BLaER1 (cell line): ENCODE results near the gene APOL6.
A peak's percentile ranks its signal among the peaks of the same experiment; 100 is the strongest.
"Not testable (repeated sequence)": the region's sequence is repeated elsewhere in the genome, so short reads cannot be mapped to it uniquely, and the experiment has no call there.

Experiments
- H3K27ac ChIP-seq: shearing (Covaris generic); formaldehyde crosslinking; 2 replicates; pipeline ENCODE4 v1.8.1; 2022
- H3K27me3 ChIP-seq: shearing (Covaris generic); formaldehyde crosslinking; 2 replicates; pipeline ENCODE4 v1.8.1; 2022
- H3K36me3 ChIP-seq: shearing (Covaris generic); formaldehyde crosslinking; 2 replicates; pipeline ENCODE4 v1.8.1; 2022
- H3K4me1 ChIP-seq: shearing (Covaris generic); formaldehyde crosslinking; 2 replicates; pipeline ENCODE4 v1.8.1; 2022
- H3K4me2 ChIP-seq: shearing (Covaris generic); formaldehyde crosslinking; 2 replicates; pipeline ENCODE4 v1.8.1; 2022
- H3K4me3 ChIP-seq: shearing (Covaris generic); formaldehyde crosslinking; 2 replicates; pipeline ENCODE4 v1.8.1; 2022
- H3K9ac ChIP-seq: shearing (Covaris generic); formaldehyde crosslinking; 2 replicates; pipeline ENCODE4 v1.8.1; 2022
- H3K9me3 ChIP-seq: shearing (Covaris generic); formaldehyde crosslinking; 2 replicates; pipeline ENCODE4 v1.8.1; 2022
- H4K20me1 ChIP-seq: shearing (Covaris generic); formaldehyde crosslinking; 2 replicates; pipeline ENCODE4 v1.8.1; 2022
- Cebpa-rat ChIP-seq: shearing (Covaris generic); IDR thresholded peaks from 2 replicates; pipeline ENCODE4 v1.8.1; 2022

Gene APOL6

DNA sequence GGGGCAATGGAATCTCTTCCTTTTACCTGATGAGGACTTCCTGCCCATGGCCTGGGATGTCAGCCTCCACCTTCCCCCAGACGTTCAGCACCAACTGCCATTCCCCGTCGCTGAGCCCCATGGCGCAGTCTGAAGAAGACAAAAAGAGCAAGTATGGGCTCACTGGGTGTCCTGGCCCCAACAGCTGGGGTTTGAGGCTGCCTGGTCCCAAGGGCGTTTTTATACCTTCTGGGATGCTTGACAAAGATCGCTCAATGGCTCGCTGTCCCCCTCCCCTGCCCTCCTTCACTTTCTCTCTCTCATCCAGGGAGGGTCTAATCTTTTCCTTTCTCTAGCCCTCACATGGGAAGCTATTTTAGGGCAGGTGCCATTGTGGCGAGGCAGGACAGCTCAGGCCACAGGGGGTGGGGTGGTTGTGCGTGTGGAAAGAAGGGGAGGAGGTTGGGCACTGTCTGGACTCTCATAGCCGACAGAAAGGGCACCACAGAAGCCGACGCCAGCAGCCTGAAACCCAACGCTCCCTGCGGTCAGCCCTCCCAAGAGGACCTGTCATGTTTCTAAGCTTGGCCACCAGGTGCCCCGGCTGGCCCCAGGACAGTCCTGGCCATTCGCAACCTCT is 31.0 kb upstream of the APOL6 start, which contains the start of gene MB:
Gene MB (minus strand): TSS at position 193 of the 619 bp plus-strand sequence. CDS start 72 bp downstream, at position 121.
- Histone ChIP-seq H4K20me1 (no peaks in the 10 kb centered on the region), H3K4me2 (peak within 1 kb of the TSS; percentile 80), H3K27ac (no peak within 1 kb of the TSS), H3K36me3 (no peaks in the 10 kb centered on the region), H3K4me3 (no peak within 1 kb of the TSS), H3K9ac (no peak within 1 kb of the TSS), H3K4me1 (peaks cover 40% of the 10 kb centered on the region), H3K27me3 (no peaks in the 10 kb centered on the region), H3K9me3 (no peaks in the 10 kb centered on the region)
- TF ChIP-seq Cebpa-rat, result no peak

DNA sequence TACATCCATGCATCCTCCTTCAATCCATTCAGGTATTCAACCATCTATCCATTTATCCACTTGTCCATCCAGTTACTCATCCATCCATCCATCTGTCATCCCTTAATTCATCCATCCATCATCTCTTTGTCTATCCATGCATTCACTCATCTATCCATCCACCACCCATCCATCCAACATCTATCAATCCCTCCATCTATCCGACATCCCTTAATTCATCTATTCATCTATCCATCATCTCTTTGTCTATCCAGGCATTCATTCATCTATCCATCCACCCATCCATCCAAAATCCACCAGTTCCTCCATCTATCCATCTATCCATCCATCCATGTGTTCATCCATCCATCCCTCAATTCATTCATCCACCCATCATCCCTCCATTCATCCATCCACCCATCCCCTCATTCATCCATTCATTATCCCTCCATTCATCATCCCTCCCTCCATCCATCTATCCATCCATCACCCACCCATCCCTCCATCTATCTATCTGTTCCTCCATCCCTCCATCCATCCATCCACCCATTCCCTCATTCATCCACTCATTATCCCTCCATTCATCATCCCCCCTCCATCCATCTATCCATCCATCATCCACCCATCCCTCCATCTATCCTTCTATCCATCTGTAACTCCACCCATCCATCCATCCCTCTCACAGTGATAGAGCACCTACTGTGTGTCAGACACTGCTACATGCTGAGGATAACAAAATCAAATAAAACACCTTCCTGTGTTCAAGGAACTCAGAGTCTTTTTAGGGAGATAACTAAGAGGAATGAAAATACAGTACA is 29.6 kb upstream of the APOL6 start:
- no peak overlapping the region for H3K27ac ChIP-seq
- no peak overlapping the region for H3K9ac ChIP-seq
- H3K36me3 ChIP-seq, result no peaks in the 10 kb centered on the region
- no peak overlapping the region for H3K4me2 ChIP-seq
- no peaks in the 10 kb centered on the region for H4K20me1 ChIP-seq
- peaks cover 34% of the 10 kb centered on the region for H3K4me1 ChIP-seq
- H3K4me3 ChIP-seq, result no peak overlapping the region
- TF ChIP-seq Cebpa-rat, result no peak
- no peaks in the 10 kb centered on the region for H3K9me3 ChIP-seq
- H3K27me3 ChIP-seq, result no peaks in the 10 kb centered on the region

DNA sequence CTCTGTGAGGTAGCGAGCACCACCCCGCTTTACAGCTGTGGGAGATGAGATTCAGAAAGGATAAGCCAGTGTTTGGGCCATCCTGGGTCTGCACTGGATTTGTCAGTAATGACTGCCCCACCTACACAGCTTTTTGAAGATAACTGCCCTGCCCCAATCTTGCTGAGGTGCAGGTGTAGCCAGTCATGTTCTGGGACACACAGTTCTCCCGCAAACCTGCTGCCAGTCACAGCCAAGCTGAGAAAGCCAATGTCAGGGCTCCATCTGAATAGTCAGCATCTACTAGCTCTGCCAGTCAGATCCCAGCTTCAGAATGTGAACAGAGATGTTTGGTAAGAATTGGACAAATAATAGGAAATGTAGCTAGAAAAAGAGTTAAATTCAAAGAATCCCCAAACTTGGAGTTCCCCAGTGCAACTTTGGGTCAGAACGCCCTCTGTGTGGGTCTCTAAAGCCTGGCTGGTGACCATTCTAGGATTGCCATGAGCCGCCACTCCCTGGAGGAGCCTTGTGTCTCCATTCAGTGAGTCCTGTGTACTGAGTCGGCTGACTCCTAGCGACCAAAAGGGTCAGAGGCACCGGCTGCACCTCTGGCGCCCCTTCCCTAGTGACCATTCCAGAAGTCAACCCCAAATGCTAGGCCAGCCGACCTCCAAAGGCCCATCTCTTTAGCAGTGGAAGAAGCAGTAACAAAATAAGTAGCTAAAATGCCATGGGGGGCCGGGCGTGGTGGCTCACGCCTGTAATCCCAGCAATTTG is 28.7 kb upstream of the APOL6 start:
- H3K27me3 ChIP-seq, result no peaks in the 10 kb centered on the region
- no peak overlapping the region for H3K4me2 ChIP-seq
- no peak overlapping the region for H3K9ac ChIP-seq
- no peak for TF ChIP-seq Cebpa-rat
- peaks cover 34% of the 10 kb centered on the region for H3K4me1 ChIP-seq
- H3K27ac ChIP-seq, result no peak overlapping the region
- H3K36me3 ChIP-seq, result no peaks in the 10 kb centered on the region
- H3K4me3 ChIP-seq, result no peak overlapping the region
- no peaks in the 10 kb centered on the region for H4K20me1 ChIP-seq
- H3K9me3 ChIP-seq, result no peaks in the 10 kb centered on the region

DNA sequence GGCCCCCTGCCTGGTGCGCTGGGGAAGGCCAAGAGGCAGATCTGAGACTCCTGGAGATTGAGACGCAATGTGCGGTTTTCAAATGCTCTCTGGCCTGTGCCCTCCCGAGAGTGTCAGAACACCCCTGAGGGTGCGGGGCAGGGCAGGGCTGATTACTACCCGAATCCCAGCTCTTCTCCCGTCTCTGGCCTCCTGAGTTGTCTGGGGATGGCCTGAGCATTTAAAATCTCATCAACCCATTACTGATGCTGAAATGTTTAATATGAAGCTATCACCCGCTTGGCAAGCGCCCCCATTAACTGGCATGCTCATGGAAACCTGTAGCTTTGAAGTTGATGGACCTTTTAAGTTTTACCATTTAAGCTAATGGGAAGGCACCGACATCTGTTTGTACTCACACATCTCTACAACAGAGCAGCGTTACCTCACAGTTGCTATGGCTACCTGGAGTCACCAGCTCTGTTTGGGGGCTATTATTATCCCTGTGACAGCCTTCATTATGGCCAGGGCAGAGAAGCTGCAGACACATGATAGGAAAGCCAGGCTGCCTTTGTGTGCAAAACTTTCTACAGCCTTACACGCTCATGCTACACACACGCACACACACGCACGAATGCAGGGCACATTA is 27.5 kb upstream of the APOL6 start:
- Histone ChIP-seq H3K4me2 (no peak overlapping the region), H3K27me3 (no peaks in the 10 kb centered on the region), H3K9ac (no peak overlapping the region), H4K20me1 (no peaks in the 10 kb centered on the region), H3K4me1 (peaks cover 26% of the 10 kb centered on the region), H3K4me3 (no peak overlapping the region), H3K9me3 (no peaks in the 10 kb centered on the region), H3K27ac (no peak overlapping the region), H3K36me3 (no peaks in the 10 kb centered on the region)
- no peak for TF ChIP-seq Cebpa-rat

DNA sequence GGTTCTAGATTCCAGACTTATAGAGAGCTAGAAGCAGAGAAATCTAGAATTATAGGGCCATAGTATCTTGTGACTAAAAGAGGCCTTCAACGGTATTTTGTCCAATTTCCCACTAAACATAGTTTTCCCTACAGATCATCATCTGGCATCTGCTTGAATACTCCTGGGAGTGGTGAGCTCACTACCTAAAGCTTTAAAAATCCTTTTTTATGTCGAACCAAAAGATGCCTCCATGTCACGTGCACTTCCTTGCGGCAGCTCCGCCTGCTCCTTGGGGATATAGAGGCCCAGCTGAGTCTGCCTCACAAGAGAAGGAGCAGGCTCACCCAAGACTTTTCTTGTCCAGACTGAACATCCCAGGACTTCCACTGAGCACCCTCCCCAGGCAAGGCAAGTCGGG is 26.8 kb upstream of the APOL6 start:
- no peak overlapping the region for H3K27ac ChIP-seq
- H3K4me3 ChIP-seq, result no peak overlapping the region
- H3K9me3 ChIP-seq, result no peaks in the 10 kb centered on the region
- H3K36me3 ChIP-seq, result no peaks in the 10 kb centered on the region
- no peak for TF ChIP-seq Cebpa-rat
- H3K27me3 ChIP-seq, result no peaks in the 10 kb centered on the region
- H3K4me2 ChIP-seq, result no peak overlapping the region
- peaks cover 26% of the 10 kb centered on the region for H3K4me1 ChIP-seq
- H3K9ac ChIP-seq, result no peak overlapping the region
- no peaks in the 10 kb centered on the region for H4K20me1 ChIP-seq

DNA sequence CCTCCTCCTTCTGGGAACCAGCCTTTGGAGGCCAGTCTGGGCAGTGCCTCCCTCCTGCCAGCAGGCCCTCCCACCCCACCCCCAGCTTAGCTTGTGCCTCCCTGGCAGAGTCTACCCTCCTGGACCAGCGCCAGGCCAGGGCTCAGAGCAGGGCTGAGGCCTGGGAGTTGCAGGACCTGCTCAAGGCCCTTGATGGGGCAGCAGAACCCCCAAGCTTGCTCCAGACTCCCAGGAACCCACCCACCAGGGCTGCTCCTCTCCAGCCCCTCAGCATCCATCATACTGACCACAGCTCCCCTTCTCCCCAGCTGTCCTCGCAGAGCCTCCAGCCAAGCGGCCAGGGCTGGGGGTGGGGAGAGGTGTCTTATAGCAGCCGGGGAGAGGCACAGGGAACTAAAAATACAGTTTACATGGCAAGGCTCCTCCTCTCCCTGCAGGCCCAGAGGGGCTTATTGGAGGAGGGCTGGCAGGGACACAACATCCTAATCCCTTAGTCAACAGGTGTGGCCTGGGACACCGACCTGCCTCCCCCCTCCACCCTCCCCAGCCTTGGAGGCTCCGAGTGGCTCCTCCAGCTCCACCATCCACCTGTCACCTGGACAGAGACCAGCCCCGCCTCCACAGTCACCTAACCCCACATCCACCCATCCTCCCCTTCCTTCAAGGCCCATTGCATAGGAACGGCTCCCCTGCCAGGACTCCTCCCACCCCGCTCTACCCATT is 25.9 kb upstream of the APOL6 start:
- no peaks in the 10 kb centered on the region for H3K9me3 ChIP-seq
- no peak overlapping the region for H3K4me2 ChIP-seq
- H3K27me3 ChIP-seq, result no peaks in the 10 kb centered on the region
- peaks cover 26% of the 10 kb centered on the region for H3K4me1 ChIP-seq
- H4K20me1 ChIP-seq, result no peaks in the 10 kb centered on the region
- H3K36me3 ChIP-seq, result no peaks in the 10 kb centered on the region
- no peak overlapping the region for H3K9ac ChIP-seq
- TF ChIP-seq Cebpa-rat, result no peak
- H3K27ac ChIP-seq, result no peak overlapping the region
- no peak overlapping the region for H3K4me3 ChIP-seq

DNA sequence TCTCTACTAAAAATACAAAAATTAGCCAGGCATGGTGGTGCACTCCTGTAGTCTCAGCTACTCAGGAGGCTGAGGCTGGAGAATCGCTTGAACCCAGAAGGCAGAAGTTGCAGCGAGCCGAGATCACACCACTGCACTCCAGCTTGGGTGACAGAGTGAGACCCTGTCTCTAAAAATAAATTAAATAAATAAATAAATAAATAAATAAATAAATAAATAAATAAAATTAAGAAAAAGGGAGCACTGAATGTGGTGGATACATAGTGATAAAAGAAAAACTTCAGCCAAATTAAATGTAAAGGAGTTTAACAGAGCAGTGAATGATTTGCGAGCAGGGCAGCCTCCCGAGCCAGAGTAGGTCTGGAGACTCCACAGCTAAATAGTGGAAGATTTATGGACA is 24.4 kb upstream of the APOL6 start:
- not testable (repeated sequence) for H3K27ac ChIP-seq, H3K4me3 ChIP-seq, H3K9ac ChIP-seq, H4K20me1 ChIP-seq, H3K4me2 ChIP-seq, H3K36me3 ChIP-seq, H3K27me3 ChIP-seq, H3K9me3 ChIP-seq
- H3K4me1 ChIP-seq, result peaks cover 35% of the 10 kb centered on the region

GRCh38 chr22:35624547-35624946 is 23.7 kb upstream of the APOL6 start:
- Histone ChIP-seq H3K4me2 (no peak overlapping the region), H3K4me1 (peaks cover 42% of the 10 kb centered on the region), H3K4me3 (no peak overlapping the region), H3K9ac (no peak overlapping the region), H3K9me3 (no peaks in the 10 kb centered on the region), H3K27ac (no peak overlapping the region), H4K20me1 (no peaks in the 10 kb centered on the region), H3K27me3 (no peaks in the 10 kb centered on the region), H3K36me3 (no peaks in the 10 kb centered on the region)
- TF ChIP-seq Cebpa-rat, result no peak

DNA sequence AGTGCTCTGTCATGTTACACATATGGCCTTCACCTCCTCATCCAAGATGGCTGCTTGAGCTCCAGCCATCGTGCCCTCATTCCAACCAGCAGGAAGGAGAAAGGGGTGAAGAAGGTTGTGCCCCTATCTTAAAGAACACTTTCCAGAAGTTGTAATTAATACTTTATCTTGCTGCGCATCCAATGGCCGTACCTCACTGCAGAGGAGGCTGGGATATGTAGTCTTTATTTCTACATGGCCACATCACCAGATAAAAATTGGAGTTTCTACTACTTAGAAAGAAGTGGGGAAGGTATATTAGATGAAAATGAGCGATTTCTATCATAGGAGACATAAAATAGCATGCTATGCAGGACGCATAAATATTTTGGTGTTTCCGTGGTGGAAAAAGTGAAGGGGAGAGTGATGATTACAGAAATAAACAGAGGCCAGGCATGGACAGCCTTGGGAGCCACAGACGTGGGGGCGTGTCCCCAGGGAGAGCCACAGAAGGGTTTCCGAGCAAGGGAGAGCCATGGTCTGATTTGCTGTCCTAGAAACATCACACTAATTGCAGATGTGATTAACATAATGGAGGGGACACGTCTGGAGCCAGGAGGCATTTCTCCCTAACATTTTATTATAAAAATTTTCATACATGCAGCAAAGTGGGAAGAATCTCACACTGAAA is 22.3 kb upstream of the APOL6 start:
- Histone ChIP-seq H4K20me1 (no peaks in the 10 kb centered on the region), H3K36me3 (no peaks in the 10 kb centered on the region), H3K27me3 (no peaks in the 10 kb centered on the region), H3K4me2 (peak overlapping the region; percentile 47), H3K4me3 (no peak overlapping the region), H3K9ac (no peak overlapping the region), H3K4me1 (peaks cover 46% of the 10 kb centered on the region), H3K27ac (no peak overlapping the region), H3K9me3 (no peaks in the 10 kb centered on the region)
- TF ChIP-seq Cebpa-rat, result no peak
